Neural crest cell (in vitro differentiated cells): ENCODE data around the gene CALHM3. TPM values are rescaled to one million over a fixed set of nuclear protein-coding genes. Genes with fewer than 3 reads are reported as not detected.

Experiments
- DNase-seq: peaks from one replicate; pipeline ENCODE4 v3.0.0; 2021; ENCODE audit warnings: low read depth, mixed read lengths, low spot score
- H3K27ac Mint-ChIP-seq: one replicate; pipeline ENCODE4 v1.8.0; 2021; ENCODE audit warnings: mild to moderate bottlenecking, mixed read lengths; ENCODE audit not compliant: unreplicated experiment
- H3K27me3 Mint-ChIP-seq: 2 replicates; pipeline ENCODE4 v1.8.0; 2021; ENCODE audit warnings: low read depth, mild to moderate bottlenecking, mixed read lengths
- H3K36me3 Mint-ChIP-seq: 2 replicates; pipeline ENCODE4 v1.8.0; 2021; ENCODE audit warnings: low read depth, mild to moderate bottlenecking, mixed read lengths
- H3K4me1 Mint-ChIP-seq: 2 replicates; pipeline ENCODE4 v1.8.0; 2021; ENCODE audit warnings: mixed read lengths
- H3K4me3 Mint-ChIP-seq: one replicate; pipeline ENCODE4 v1.8.0; 2021; ENCODE audit warnings: mild to moderate bottlenecking, mixed read lengths
- H3K9me3 Mint-ChIP-seq: 2 replicates; pipeline ENCODE4 v1.8.0; 2021; ENCODE audit warnings: mixed read lengths
- total RNA-seq: library from RNA; stranded (reverse); gene quantifications from 2 replicates; pipeline ENCODE4 v1.2.1, GENCODE V29; 2021
- TF ChIP-seq, protein P1 (sequence below): fragments of 200-600 bp; sonication (generic); conservative IDR thresholded peaks from 2 replicates; pipeline ENCODE4 v1.5.0; 2021; ENCODE audit warnings: antibody characterized with exemption, mild to moderate bottlenecking

The CALHM3 gene
- total RNA-seq, 1 donor from 2014 or later = not detected

GRCh38 chr10:103457176-103457712, 21.8 kb downstream of the CALHM3 start:
- no peaks in the 10 kb centered on the region for H3K4me1 Mint-ChIP-seq
- no peaks in the 10 kb centered on the region for H3K27me3 Mint-ChIP-seq
- no peak for DNase-seq
- H3K36me3 Mint-ChIP-seq = no peaks in the 10 kb centered on the region
- H3K4me3 Mint-ChIP-seq = no peak overlapping the region
- H3K27ac Mint-ChIP-seq = no peak overlapping the region
- TF ChIP-seq, protein P1, sequence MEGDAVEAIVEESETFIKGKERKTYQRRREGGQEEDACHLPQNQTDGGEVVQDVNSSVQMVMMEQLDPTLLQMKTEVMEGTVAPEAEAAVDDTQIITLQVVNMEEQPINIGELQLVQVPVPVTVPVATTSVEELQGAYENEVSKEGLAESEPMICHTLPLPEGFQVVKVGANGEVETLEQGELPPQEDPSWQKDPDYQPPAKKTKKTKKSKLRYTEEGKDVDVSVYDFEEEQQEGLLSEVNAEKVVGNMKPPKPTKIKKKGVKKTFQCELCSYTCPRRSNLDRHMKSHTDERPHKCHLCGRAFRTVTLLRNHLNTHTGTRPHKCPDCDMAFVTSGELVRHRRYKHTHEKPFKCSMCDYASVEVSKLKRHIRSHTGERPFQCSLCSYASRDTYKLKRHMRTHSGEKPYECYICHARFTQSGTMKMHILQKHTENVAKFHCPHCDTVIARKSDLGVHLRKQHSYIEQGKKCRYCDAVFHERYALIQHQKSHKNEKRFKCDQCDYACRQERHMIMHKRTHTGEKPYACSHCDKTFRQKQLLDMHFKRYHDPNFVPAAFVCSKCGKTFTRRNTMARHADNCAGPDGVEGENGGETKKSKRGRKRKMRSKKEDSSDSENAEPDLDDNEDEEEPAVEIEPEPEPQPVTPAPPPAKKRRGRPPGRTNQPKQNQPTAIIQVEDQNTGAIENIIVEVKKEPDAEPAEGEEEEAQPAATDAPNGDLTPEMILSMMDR = no peak
- no peaks in the 10 kb centered on the region for H3K9me3 Mint-ChIP-seq

GRCh38 chr10:103456074-103456660, 22.9 kb downstream of the CALHM3 start:
- Mint-ChIP-seq H3K27me3 (no peaks in the 10 kb centered on the region), H3K27ac (no peak overlapping the region), H3K36me3 (no peaks in the 10 kb centered on the region), H3K9me3 (no peaks in the 10 kb centered on the region), H3K4me3 (no peak overlapping the region), H3K4me1 (no peaks in the 10 kb centered on the region)
- no peak for DNase-seq
- TF ChIP-seq, protein P1 = no peak

DNA sequence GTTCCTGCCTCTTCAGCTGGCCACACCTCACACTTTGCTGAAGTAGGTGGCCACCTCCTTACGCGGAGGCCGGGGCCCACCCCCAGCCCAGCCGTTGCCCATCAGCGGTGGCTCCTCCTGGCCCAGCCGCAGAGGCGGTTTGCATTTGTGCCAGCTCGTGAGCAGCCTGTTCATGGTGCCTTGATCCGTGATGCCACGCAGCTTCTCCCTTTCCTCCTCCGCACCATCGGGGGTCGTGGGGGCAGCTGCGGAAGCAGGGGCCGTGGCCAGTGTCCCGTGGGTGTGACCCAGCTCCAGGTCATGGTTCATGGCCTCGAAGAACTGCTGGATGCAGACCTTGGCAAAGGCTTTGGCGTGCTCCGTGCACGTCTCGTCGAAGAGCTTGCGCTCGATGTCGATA, 23.8 kb downstream of the CALHM3 start:
- no peak for DNase-seq
- Mint-ChIP-seq H3K36me3 (no peaks in the 10 kb centered on the region), H3K4me3 (no peak overlapping the region), H3K27ac (no peak overlapping the region), H3K27me3 (no peaks in the 10 kb centered on the region), H3K4me1 (no peaks in the 10 kb centered on the region), H3K9me3 (no peaks in the 10 kb centered on the region)
- TF ChIP-seq, protein P1 = no peak

DNA sequence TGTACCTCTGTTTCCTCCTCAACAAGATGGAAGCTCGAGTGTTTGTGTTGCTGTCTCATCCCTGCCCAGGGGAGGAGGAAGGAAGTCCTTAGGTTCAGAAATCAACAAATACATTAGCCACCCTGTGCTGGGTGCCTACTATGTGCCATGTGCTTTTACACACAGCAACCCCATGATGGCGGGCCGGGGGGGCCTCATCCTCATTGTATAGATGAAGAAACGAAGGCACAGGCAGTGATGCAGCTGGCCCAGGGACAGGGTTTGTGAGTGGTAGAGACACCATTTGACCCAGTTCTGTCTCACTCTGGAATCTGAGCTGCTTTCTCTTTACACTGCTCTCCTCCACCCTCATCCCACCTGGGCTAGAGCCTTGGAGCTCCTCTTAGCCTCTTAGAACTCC, 25.0 kb downstream of the CALHM3 start:
- no peak overlapping the region for H3K27ac Mint-ChIP-seq
- no peaks in the 10 kb centered on the region for H3K4me1 Mint-ChIP-seq
- no peak for DNase-seq
- no peak overlapping the region for H3K4me3 Mint-ChIP-seq
- no peaks in the 10 kb centered on the region for H3K27me3 Mint-ChIP-seq
- H3K36me3 Mint-ChIP-seq = no peaks in the 10 kb centered on the region
- TF ChIP-seq, protein P1 = no peak
- H3K9me3 Mint-ChIP-seq = no peaks in the 10 kb centered on the region

GRCh38 chr10:103452506-103453230, 26.4 kb downstream of the CALHM3 start:
- no peak overlapping the region for H3K27ac Mint-ChIP-seq
- no peak for DNase-seq
- no peaks in the 10 kb centered on the region for H3K4me1 Mint-ChIP-seq
- no peaks in the 10 kb centered on the region for H3K9me3 Mint-ChIP-seq
- H3K4me3 Mint-ChIP-seq = no peak overlapping the region
- TF ChIP-seq, protein P1 = no peak
- no peaks in the 10 kb centered on the region for H3K27me3 Mint-ChIP-seq
- peaks cover 3% of the 10 kb centered on the region for H3K36me3 Mint-ChIP-seq
